ENCODE data around the gene HBS1L.

Gene HBS1L

GRCh38 chr6:134954272-134955000, 100.2 kb downstream of the HBS1L start:
- TF ChIP-seq CTCF (IDR thresholded peaks at IDR 0.05; ENCODE audit: low read depth, low read length, poor library complexity, severe bottlenecking) = no peak
- no peak for TF ChIP-seq EZH2phosphoT487 (IDR thresholded peaks at IDR 0.05; ENCODE audit: borderline replicate concordance, low read length)
- H3K9me2 ChIP-seq (replicated peaks; ENCODE audit: control insufficient read depth, low read length) = no peaks in the 10 kb centered on the region
- no peak overlapping the region for H3K4me3 ChIP-seq (ENCODE audit: low read length)
- H3K27me3 ChIP-seq (ENCODE audit: control insufficient read depth, low read length) = peaks cover 11% of the 10 kb centered on the region; the same call in 1 of the 2 replicates
- H3F3A ChIP-seq (ENCODE audit: control insufficient read depth, insufficient read depth) = 0 out of 2 replicates have a peak, but pooled peaks cover 3% of the 10 kb centered on the region
- H3K79me2 ChIP-seq (ENCODE audit: control insufficient read depth, low read length) = no peaks in the 10 kb centered on the region
- H4K20me1 ChIP-seq (ENCODE audit: control insufficient read depth, insufficient read depth, low read depth, low read length) = no peaks in the 10 kb centered on the region
- H3K4me2 ChIP-seq (ENCODE audit: low read length) = no peak overlapping the region
- no peaks in the 10 kb centered on the region for H3K9me3 ChIP-seq (ENCODE audit: control insufficient read depth, insufficient read depth, low read length)
- H3K36me3 ChIP-seq (ENCODE audit: control insufficient read depth, low read length) = no peaks in the 10 kb centered on the region
- H3K4me1 ChIP-seq (ENCODE audit: control insufficient read depth, low read length) = no peaks in the 10 kb centered on the region
- H3K27ac ChIP-seq (ENCODE audit: low read depth, low read length) = no peak overlapping the region

- Histone ChIP-seq H3K79me2 (ENCODE audit: control insufficient read depth, low read length) (no peaks in the 10 kb centered on the region), H3K9me2 (replicated peaks; ENCODE audit: control insufficient read depth, low read length) (no peaks in the 10 kb centered on the region), H3K27ac (ENCODE audit: low read depth, low read length) (no peak overlapping the region), H3F3A (ENCODE audit: control insufficient read depth, insufficient read depth) (no peaks in the 10 kb centered on the region), H3K4me3 (ENCODE audit: low read length) (no peak overlapping the region), H3K36me3 (ENCODE audit: control insufficient read depth, low read length) (no peaks in the 10 kb centered on the region), H3K4me1 (ENCODE audit: control insufficient read depth, low read length) (no peaks in the 10 kb centered on the region), H3K27me3 (ENCODE audit: control insufficient read depth, low read length) (peaks cover 11% of the 10 kb centered on the region; the same call in 1 of the 2 replicates), H3K9me3 (ENCODE audit: control insufficient read depth, insufficient read depth, low read length) (no peaks in the 10 kb centered on the region; the same call in 1 of the 2 replicates), H4K20me1 (ENCODE audit: control insufficient read depth, insufficient read depth, low read depth, low read length) (no peaks in the 10 kb centered on the region), H3K4me2 (ENCODE audit: low read length) (no peak overlapping the region)
- TF ChIP-seq CTCF (IDR thresholded peaks at IDR 0.05; ENCODE audit: low read depth, low read length, poor library complexity, severe bottlenecking) = no peak
- no peak for TF ChIP-seq EZH2phosphoT487 (IDR thresholded peaks at IDR 0.05; ENCODE audit: borderline replicate concordance, low read length)
These were observed 102.9 kb downstream of the HBS1L start for GRCh38 chr6:134951494-134952263.

GRCh38 chr6:134950482-134950881, 104.1 kb downstream of the HBS1L start:
- H4K20me1 ChIP-seq (ENCODE audit: control insufficient read depth, insufficient read depth, low read depth, low read length) = no peaks in the 10 kb centered on the region
- H3K36me3 ChIP-seq (ENCODE audit: control insufficient read depth, low read length) = no peaks in the 10 kb centered on the region
- H3K9me3 ChIP-seq (ENCODE audit: control insufficient read depth, insufficient read depth, low read length) = no peaks in the 10 kb centered on the region; the same call in 1 of the 2 replicates
- H3K9me2 ChIP-seq (replicated peaks; ENCODE audit: control insufficient read depth, low read length) = no peaks in the 10 kb centered on the region
- H3K79me2 ChIP-seq (ENCODE audit: control insufficient read depth, low read length) = no peaks in the 10 kb centered on the region
- H3K4me3 ChIP-seq (ENCODE audit: low read length) = no peak overlapping the region
- no peaks in the 10 kb centered on the region for H3K4me1 ChIP-seq (ENCODE audit: control insufficient read depth, low read length)
- no peaks in the 10 kb centered on the region for H3F3A ChIP-seq (ENCODE audit: control insufficient read depth, insufficient read depth)
- no peak overlapping the region for H3K27ac ChIP-seq (ENCODE audit: low read depth, low read length)
- no peak for TF ChIP-seq CTCF (IDR thresholded peaks at IDR 0.05; ENCODE audit: low read depth, low read length, poor library complexity, severe bottlenecking)
- TF ChIP-seq EZH2phosphoT487 (IDR thresholded peaks at IDR 0.05; ENCODE audit: borderline replicate concordance, low read length) = no peak
- H3K4me2 ChIP-seq (ENCODE audit: low read length) = no peak overlapping the region
- H3K27me3 ChIP-seq (ENCODE audit: control insufficient read depth, low read length) = peaks cover 11% of the 10 kb centered on the region; the same call in 1 of the 2 replicates
